Esophagus muscularis mucosa (tissue), 3 donors: ENCODE results near the gene BACE2.

Source experiments
- CTCF ChIP-seq, 3 experiments: fragments of 200-600 bp in 2 of 3; fragments of 450-650 bp in 1 of 3; sonication (generic) in 2 of 3; IDR thresholded peaks; one replicate each; pipeline ENCODE4 v1.5.1; 2017 to 2019; ENCODE audit warnings: antibody characterized with exemption in 3 of 3, mild to moderate bottlenecking in 2 of 3, moderate library complexity in 1 of 3
- POLR2A ChIP-seq: fragments of 450-650 bp; IDR thresholded peaks from one replicate; pipeline ENCODE4 v1.6.1; 2017; ENCODE audit warnings: antibody characterized with exemption, moderate library complexity, mild to moderate bottlenecking, low read depth
- POLR2AphosphoS5 ChIP-seq, 2 donors: sonication (generic); formaldehyde crosslinking; IDR thresholded peaks; one replicate each; pipeline ENCODE4 v1.6.1; 2017; ENCODE audit warnings: antibody characterized with exemption in 2 of 2

- TF ChIP-seq POLR2A = no peak
- TF ChIP-seq CTCF (IDR thresholded peaks at IDR 0.05) = no peak
- TF ChIP-seq POLR2AphosphoS5 (IDR thresholded peaks at IDR 0.05) = no peak
These were observed 64.1 kb downstream of the BACE2 start for GRCh38 chr21:41232013-41232412.
